ENCODE results near the gene DNAAF6.

DNA sequence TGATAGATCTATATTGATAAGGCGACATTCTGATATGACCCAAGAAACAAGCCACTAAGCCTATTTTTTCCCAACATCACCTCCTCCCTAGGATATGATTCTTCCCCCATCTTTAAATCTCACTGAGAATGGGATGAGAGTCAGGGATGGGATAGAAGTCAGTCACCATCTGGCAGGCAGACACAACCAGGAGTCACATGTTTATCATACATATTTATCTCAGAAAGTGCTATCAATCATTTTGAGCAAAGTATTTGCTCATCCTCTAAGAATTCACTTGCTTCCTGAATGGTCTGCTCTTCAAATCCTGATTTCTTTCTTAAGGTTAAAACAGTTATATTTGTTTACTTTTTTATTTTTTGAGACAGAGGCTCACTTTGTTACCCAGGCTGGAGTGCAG lies 20.3 kb downstream of the DNAAF6 start:
- no peak for TF ChIP-seq SP2 (tag by site-specific recombination; IDR thresholded peaks at IDR 0.05)
- TF ChIP-seq, protein P1, sequence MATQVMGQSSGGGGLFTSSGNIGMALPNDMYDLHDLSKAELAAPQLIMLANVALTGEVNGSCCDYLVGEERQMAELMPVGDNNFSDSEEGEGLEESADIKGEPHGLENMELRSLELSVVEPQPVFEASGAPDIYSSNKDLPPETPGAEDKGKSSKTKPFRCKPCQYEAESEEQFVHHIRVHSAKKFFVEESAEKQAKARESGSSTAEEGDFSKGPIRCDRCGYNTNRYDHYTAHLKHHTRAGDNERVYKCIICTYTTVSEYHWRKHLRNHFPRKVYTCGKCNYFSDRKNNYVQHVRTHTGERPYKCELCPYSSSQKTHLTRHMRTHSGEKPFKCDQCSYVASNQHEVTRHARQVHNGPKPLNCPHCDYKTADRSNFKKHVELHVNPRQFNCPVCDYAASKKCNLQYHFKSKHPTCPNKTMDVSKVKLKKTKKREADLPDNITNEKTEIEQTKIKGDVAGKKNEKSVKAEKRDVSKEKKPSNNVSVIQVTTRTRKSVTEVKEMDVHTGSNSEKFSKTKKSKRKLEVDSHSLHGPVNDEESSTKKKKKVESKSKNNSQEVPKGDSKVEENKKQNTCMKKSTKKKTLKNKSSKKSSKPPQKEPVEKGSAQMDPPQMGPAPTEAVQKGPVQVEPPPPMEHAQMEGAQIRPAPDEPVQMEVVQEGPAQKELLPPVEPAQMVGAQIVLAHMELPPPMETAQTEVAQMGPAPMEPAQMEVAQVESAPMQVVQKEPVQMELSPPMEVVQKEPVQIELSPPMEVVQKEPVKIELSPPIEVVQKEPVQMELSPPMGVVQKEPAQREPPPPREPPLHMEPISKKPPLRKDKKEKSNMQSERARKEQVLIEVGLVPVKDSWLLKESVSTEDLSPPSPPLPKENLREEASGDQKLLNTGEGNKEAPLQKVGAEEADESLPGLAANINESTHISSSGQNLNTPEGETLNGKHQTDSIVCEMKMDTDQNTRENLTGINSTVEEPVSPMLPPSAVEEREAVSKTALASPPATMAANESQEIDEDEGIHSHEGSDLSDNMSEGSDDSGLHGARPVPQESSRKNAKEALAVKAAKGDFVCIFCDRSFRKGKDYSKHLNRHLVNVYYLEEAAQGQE (tag by site-specific recombination; IDR thresholded peaks at IDR 0.05) = no peak
- TF ChIP-seq CTCF (tag by site-specific recombination; IDR thresholded peaks at IDR 0.05) = no peak
- no peak for TF ChIP-seq ZNF138 (tag by site-specific recombination; IDR thresholded peaks at IDR 0.05; ENCODE audit: borderline replicate concordance)
- no peak for TF ChIP-seq ZNF561 (tag by site-specific recombination; IDR thresholded peaks at IDR 0.05; ENCODE audit: borderline replicate concordance)
- TF ChIP-seq ZNF768 (tag by site-specific recombination; IDR thresholded peaks at IDR 0.05) = no peak
- no peak for TF ChIP-seq ZEB2 (tag by site-specific recombination; IDR thresholded peaks at IDR 0.05)
- TF ChIP-seq HOXA7 (CRISPR knock-in tag; IDR thresholded peaks at IDR 0.05; ENCODE audit: borderline replicate concordance) = no peak
- no peak for TF ChIP-seq ZNF473 (tag by site-specific recombination; IDR thresholded peaks at IDR 0.05)
- no peak for TF ChIP-seq ZNF335 (tag by site-specific recombination; conservative IDR thresholded peaks at IDR 0.05)
